ENCODE measurements around the gene RDH11. TPM values are rescaled to one million over a fixed set of nuclear protein-coding genes. Genes with fewer than 3 reads are reported as not detected.

The RDH11 gene
- total and polyA plus RNA-seq, 10 of the 15 experiments (the other 5 are each of a cell fraction or from before 2014, with no cell fraction given): 49.7 to 161 (median 77.2) TPM

DNA sequence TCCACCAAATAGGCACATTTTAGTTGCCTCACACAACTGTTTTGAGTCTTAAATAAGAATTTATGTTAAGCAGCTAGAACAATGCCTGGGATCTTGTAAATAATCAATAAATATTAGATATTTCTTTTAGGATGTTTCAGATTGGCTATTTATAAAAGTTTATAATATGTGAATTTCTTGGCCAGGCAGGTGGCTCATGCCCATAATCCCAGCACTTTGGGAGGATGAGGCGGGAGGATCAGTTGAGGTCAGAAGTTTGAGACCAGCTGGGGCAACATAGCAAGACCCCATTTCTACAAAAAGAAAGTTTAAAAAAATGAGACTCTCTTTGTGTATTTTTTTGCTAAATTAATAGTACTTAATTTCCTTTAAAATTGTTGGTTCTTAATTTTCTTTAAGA is 54.1 kb downstream of the RDH11 start:
- no peaks in the 10 kb centered on the region for H3K9me3 ChIP-seq (replicated peaks; ENCODE audit: control insufficient read depth, insufficient read depth, low read length)
- ChIA-PET SMC1A (ENCODE audit: uncharacterized antibody, unreplicated experiment) (interaction anchor here (0.9 to 1.3 kb wide), 3 partner anchors 17 to 57 kb away, joined by 3 read pairs; no protein-coding TSS in a partner anchor), RAD21 (ENCODE audit: unreplicated experiment) (interaction anchor here (3.9 kb wide), 1 partner anchor 22 kb away, joined by 19 read pairs; the partner anchor contains the start of gene ARG2), CTCF (interaction anchor here (0.7 to 1.6 kb wide), 4 partner anchors 13 to 63 kb away, joined by 3 to 6 read pairs (median 4); partner anchors contain the start of gene RDH12), POLR2A (no interaction called here)
- no peak overlapping the region for H2AFZ ChIP-seq (ENCODE audit: control insufficient read depth, low read depth, low read length)
- no peak overlapping the region for H3K27ac ChIP-seq (ENCODE audit: control insufficient read depth, insufficient read depth)
- DNase-seq (ENCODE audit: low read depth, low spot score): no peak
- H3K36me3 ChIP-seq (ENCODE audit: control insufficient read depth in 2 of 2, insufficient read depth in 2 of 2, low read length in 1 of 2): no peaks in the 10 kb centered on the region
- no peak for ATAC-seq
- no peaks in the 10 kb centered on the region for H4K20me1 ChIP-seq (ENCODE audit: control insufficient read depth, insufficient read depth)
- H3K9ac ChIP-seq (ENCODE audit: control insufficient read depth, insufficient read depth, low read length): no peak overlapping the region
- H3K27me3 ChIP-seq (replicated peaks in 1 of 2; ENCODE audit: control insufficient read depth in 2 of 2, insufficient read depth in 2 of 2, low read length in 1 of 2): no peaks in the 10 kb centered on the region
- H3K79me2 ChIP-seq (ENCODE audit: control insufficient read depth, insufficient read depth, low read length): no peaks in the 10 kb centered on the region
- in situ Hi-C loops (cut with MboI): no loop called here
- TF ChIP-seq RB1 (IDR thresholded peaks at IDR 0.05; ENCODE audit: borderline replicate concordance) (no peak), NRF1 (conservative IDR thresholded peaks at IDR 0.05; ENCODE audit: low read depth, low read length) (no peak), SRF (IDR thresholded peaks at IDR 0.05; ENCODE audit: low read depth in 2 of 2, low read length in 2 of 2) (no peak), IKZF1 (conservative IDR thresholded peaks at IDR 0.05) (no peak)
- TF ChIP-seq, protein P1, sequence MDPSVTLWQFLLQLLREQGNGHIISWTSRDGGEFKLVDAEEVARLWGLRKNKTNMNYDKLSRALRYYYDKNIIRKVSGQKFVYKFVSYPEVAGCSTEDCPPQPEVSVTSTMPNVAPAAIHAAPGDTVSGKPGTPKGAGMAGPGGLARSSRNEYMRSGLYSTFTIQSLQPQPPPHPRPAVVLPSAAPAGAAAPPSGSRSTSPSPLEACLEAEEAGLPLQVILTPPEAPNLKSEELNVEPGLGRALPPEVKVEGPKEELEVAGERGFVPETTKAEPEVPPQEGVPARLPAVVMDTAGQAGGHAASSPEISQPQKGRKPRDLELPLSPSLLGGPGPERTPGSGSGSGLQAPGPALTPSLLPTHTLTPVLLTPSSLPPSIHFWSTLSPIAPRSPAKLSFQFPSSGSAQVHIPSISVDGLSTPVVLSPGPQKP (IDR thresholded peaks at IDR 0.05; ENCODE audit: low read depth, low read length): no peak
- TF ChIP-seq, protein P2, sequence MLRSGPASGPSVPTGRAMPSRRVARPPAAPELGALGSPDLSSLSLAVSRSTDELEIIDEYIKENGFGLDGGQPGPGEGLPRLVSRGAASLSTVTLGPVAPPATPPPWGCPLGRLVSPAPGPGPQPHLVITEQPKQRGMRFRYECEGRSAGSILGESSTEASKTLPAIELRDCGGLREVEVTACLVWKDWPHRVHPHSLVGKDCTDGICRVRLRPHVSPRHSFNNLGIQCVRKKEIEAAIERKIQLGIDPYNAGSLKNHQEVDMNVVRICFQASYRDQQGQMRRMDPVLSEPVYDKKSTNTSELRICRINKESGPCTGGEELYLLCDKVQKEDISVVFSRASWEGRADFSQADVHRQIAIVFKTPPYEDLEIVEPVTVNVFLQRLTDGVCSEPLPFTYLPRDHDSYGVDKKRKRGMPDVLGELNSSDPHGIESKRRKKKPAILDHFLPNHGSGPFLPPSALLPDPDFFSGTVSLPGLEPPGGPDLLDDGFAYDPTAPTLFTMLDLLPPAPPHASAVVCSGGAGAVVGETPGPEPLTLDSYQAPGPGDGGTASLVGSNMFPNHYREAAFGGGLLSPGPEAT (IDR thresholded peaks at IDR 0.05; ENCODE audit: low read depth): no peak
- TF ChIP-seq, protein P3, sequence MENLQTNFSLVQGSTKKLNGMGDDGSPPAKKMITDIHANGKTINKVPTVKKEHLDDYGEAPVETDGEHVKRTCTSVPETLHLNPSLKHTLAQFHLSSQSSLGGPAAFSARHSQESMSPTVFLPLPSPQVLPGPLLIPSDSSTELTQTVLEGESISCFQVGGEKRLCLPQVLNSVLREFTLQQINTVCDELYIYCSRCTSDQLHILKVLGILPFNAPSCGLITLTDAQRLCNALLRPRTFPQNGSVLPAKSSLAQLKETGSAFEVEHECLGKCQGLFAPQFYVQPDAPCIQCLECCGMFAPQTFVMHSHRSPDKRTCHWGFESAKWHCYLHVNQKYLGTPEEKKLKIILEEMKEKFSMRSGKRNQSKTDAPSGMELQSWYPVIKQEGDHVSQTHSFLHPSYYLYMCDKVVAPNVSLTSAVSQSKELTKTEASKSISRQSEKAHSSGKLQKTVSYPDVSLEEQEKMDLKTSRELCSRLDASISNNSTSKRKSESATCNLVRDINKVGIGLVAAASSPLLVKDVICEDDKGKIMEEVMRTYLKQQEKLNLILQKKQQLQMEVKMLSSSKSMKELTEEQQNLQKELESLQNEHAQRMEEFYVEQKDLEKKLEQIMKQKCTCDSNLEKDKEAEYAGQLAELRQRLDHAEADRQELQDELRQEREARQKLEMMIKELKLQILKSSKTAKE (IDR thresholded peaks at IDR 0.05; ENCODE audit: low read depth, poor library complexity, severe bottlenecking): no peak
- no peaks in the 10 kb centered on the region for H3K4me1 ChIP-seq (ENCODE audit: control insufficient read depth, insufficient read depth, low read length)
- intact Hi-C loops (cut with micrococcal nuclease; ENCODE audit: unreplicated experiment): no loop called here
- 100% methylated on average over 1 of the region's 1 CpG for WGBS (ENCODE audit: insufficient coverage, insufficient replicate concordance, low lambda C conversion rate, missing lambda C conversion rate)
- no peak for FAIRE-seq
- BruUV-seq (replicated peaks): no TSS peak
- H3K4me2 ChIP-seq (ENCODE audit: control insufficient read depth, insufficient read depth): no peak overlapping the region
- H3K4me3 ChIP-seq: no peak overlapping the region
